Measurements from ENCODE around the gene RAB31. TPM values are rescaled to one million over a fixed set of nuclear protein-coding genes. Genes with fewer than 3 reads are reported as not detected.

Gene RAB31
- total RNA-seq, 2 donors from 2014 or later = 7.7 to 86.9 TPM

DNA sequence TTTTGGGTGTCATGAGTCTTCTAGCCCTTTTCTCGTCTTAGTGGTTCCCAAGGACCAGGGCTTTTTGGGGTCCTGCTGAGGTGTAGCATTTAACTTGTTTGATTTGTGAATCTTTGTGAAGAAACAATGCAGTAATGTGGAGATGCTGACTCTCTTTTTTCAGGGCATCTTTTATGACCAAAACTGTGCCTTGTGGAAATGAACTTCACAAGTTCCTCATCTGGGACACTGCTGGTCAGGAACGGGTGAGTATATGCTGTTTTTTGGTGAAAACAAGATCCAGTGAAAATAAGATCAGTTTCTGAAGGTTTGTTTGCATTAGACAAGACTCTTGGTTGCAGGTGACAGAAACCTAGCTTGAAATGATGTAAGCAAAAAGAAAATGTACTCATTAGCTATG, 83.9 kb downstream of the RAB31 start:
- Histone ChIP-seq H3K9me3 (no peaks in the 10 kb centered on the region), H3K36me3 (no peaks in the 10 kb centered on the region), H3K27me3 (replicated peaks; ENCODE audit: insufficient read depth) (no peaks in the 10 kb centered on the region), H3K4me3 (no peak overlapping the region), H3K27ac (no peak overlapping the region), H3K4me1 (replicated peaks) (no peaks in the 10 kb centered on the region)
- TF ChIP-seq, protein P1, sequence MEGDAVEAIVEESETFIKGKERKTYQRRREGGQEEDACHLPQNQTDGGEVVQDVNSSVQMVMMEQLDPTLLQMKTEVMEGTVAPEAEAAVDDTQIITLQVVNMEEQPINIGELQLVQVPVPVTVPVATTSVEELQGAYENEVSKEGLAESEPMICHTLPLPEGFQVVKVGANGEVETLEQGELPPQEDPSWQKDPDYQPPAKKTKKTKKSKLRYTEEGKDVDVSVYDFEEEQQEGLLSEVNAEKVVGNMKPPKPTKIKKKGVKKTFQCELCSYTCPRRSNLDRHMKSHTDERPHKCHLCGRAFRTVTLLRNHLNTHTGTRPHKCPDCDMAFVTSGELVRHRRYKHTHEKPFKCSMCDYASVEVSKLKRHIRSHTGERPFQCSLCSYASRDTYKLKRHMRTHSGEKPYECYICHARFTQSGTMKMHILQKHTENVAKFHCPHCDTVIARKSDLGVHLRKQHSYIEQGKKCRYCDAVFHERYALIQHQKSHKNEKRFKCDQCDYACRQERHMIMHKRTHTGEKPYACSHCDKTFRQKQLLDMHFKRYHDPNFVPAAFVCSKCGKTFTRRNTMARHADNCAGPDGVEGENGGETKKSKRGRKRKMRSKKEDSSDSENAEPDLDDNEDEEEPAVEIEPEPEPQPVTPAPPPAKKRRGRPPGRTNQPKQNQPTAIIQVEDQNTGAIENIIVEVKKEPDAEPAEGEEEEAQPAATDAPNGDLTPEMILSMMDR (IDR thresholded peaks at IDR 0.05) = no peak
- TF ChIP-seq POLR2A (IDR thresholded peaks at IDR 0.05) (no peak), POLR2AphosphoS5 (IDR thresholded peaks at IDR 0.05) (no peak)
- intact Hi-C loops (cut with DNase I) = no loop called here
- no peak for DNase-seq (ENCODE audit: low spot score)
- 84% methylated on average over 2 of the region's 2 CpGs for WGBS

- no peak overlapping the region for H3K27ac ChIP-seq
- no peak for TF ChIP-seq POLR2AphosphoS5 (IDR thresholded peaks at IDR 0.05)
- TF ChIP-seq, protein P1 (IDR thresholded peaks at IDR 0.05) = peak in 1 of 4 experiments; percentile 27
- TF ChIP-seq POLR2A (IDR thresholded peaks at IDR 0.05) = no peak
Observed at GRCh38 chr18:9792565-9793245, 84.6 kb downstream of the RAB31 start.

DNA sequence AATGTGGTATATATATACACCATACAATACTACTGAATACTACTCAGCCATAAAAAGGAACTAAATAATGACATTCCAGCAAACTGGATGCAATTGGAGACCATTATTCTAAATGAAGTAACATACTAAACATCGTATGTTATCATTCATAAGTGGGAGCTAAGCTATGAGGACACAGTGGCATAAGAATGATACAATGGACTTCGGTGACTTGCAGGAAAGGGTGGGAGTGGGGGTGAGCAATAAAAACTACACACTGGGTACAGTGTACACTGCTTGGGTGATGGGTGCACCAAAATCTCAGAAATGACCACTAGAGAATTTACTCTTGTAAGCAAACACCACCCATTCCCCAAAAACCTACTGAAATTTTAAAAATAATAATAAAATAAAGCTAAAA, 87.9 kb downstream of the RAB31 start:
- intact Hi-C loops (cut with DNase I) = no loop called here

More at GRCh38 chr18:9792565-9793245, 84.6 kb downstream of the RAB31 start:
- no peak for DNase-seq (ENCODE audit: low spot score)
- Histone ChIP-seq H3K9me3 (no peaks in the 10 kb centered on the region), H3K36me3 (no peaks in the 10 kb centered on the region), H3K4me1 (replicated peaks) (no peaks in the 10 kb centered on the region), H3K4me3 (no peak overlapping the region), H3K27me3 (replicated peaks; ENCODE audit: insufficient read depth) (no peaks in the 10 kb centered on the region)
- WGBS = 98% methylated on average over 3 of the region's 3 CpGs
- intact Hi-C loops (cut with DNase I) = no loop called here

DNA sequence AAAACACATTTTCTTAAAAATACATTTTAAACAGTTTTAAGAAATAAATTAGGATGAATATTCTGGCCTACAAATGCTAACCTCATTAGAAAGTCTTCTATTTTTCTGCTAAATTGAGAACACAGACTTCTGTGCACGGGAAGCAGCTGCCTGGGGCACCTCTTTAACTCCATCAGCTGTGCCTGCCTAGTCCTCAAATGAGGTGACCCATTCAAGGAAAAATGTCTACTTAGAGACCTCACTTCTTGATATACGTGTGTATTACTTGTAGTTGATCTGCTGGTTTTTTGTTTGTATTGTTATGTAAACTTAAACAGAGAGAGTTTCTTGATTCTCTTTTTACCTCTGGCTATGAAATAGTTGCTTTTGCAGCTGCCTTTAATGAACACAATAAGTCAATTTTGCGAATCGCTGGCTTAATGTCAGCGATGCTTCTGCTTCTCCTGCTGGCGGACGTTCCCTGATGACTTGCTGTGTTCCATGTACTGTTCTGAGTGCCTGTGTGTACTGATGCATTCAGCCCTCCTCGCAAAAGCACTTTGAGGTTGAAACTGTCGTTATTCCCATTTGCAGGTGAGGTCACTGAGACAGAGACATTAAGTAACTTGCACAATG, 88.9 kb downstream of the RAB31 start:
- Histone ChIP-seq H3K27ac (no peak overlapping the region), H3K4me1 (replicated peaks) (no peaks in the 10 kb centered on the region), H3K27me3 (replicated peaks; ENCODE audit: insufficient read depth) (no peaks in the 10 kb centered on the region), H3K9me3 (no peaks in the 10 kb centered on the region), H3K36me3 (no peaks in the 10 kb centered on the region), H3K4me3 (no peak overlapping the region)
- intact Hi-C loops (cut with DNase I) = no loop called here
- TF ChIP-seq POLR2A (IDR thresholded peaks at IDR 0.05) = no peak
- no peak for TF ChIP-seq POLR2AphosphoS5 (IDR thresholded peaks at IDR 0.05)
- TF ChIP-seq, protein P1 (IDR thresholded peaks at IDR 0.05) = no peak
- DNase-seq (ENCODE audit: low spot score) = no peak
- WGBS = 29% methylated on average over 9 of the region's 9 CpGs

More for the DNA sequence above, 87.9 kb downstream of the RAB31 start:
- H3K27ac ChIP-seq = no peak overlapping the region
- H3K9me3 ChIP-seq = no peaks in the 10 kb centered on the region
- no peak overlapping the region for H3K4me3 ChIP-seq
- no peaks in the 10 kb centered on the region for H3K36me3 ChIP-seq
- TF ChIP-seq, protein P1 (IDR thresholded peaks at IDR 0.05) = no peak
- TF ChIP-seq POLR2A (IDR thresholded peaks at IDR 0.05) = no peak
- TF ChIP-seq POLR2AphosphoS5 (IDR thresholded peaks at IDR 0.05) = no peak
- no peaks in the 10 kb centered on the region for H3K27me3 ChIP-seq (replicated peaks; ENCODE audit: insufficient read depth)
- no peaks in the 10 kb centered on the region for H3K4me1 ChIP-seq (replicated peaks)
- no peak for DNase-seq (ENCODE audit: low spot score)
- 88% methylated on average over 2 of the region's 2 CpGs for WGBS
